Cardiac muscle cell (in vitro differentiated cells and primary cell): ENCODE measurements around the gene N4BP2L2. TPM values are rescaled to one million over a fixed set of nuclear protein-coding genes. Genes with fewer than 3 reads are reported as not detected.

ENCODE experiments used
- DNase-seq, 2 donors: peaks; one replicate each; pipeline versions ENCODE4 v3.0.0 to v3.0.0-alpha.2; 2010 to 2017; ENCODE audit warnings: low read depth in 1 of 2, low spot score in 1 of 2
- H3K27ac ChIP-seq: fragments of 200-600 bp; sonication (generic); 2 replicates; pipeline ENCODE4 v1.5.1; 2016
- H3K27me3 ChIP-seq: fragments of 200-600 bp; sonication (generic); 2 replicates; pipeline ENCODE4 v1.6.0; 2016; ENCODE audit warnings: control low read depth
- H3K36me3 ChIP-seq: fragments of 200-600 bp; sonication (generic); 2 replicates; pipeline ENCODE4 v1.5.1; 2016; ENCODE audit warnings: control low read depth
- H3K4me1 ChIP-seq: fragments of 200-600 bp; sonication (generic); 2 replicates; pipeline ENCODE4 v1.8.1; 2017; ENCODE audit warnings: low read depth, mild to moderate bottlenecking, mixed run types
- H3K4me3 ChIP-seq: fragments of 200-600 bp; sonication (generic); 2 replicates; pipeline ENCODE4 v1.5.1; 2016; ENCODE audit warnings: mild to moderate bottlenecking
- H3K9me3 ChIP-seq: fragments of 200-600 bp; sonication (generic); 2 replicates; pipeline ENCODE4 v1.5.1; 2017; ENCODE audit warnings: low read depth, mild to moderate bottlenecking, control low read depth
- polyA plus RNA-seq: library from polyadenylated mRNA; unstranded; fragments of >200 nt; fragmentation: Nextera tagmentation; extraction: Ambion mirVana; gene quantifications from 2 replicates; pipeline ENCODE4 v1.2.1, GENCODE V29; 2016
- total RNA-seq: library from RNA; depleted of rRNA; stranded (reverse); fragments of >200 nt; gene quantifications from 2 replicates; pipeline ENCODE4 v1.2.3, GENCODE V29; 2016
- TF ChIP-seq, protein P1 (sequence below): IDR thresholded peaks from 2 replicates; pipeline ENCODE4 v1.5.1; 2012; ENCODE audit warnings: low read depth, mild to moderate bottlenecking, low read length

Gene N4BP2L2
- total and polyA plus RNA-seq, 2 experiments from 2014 or later: 96.8 to 137 TPM

DNA sequence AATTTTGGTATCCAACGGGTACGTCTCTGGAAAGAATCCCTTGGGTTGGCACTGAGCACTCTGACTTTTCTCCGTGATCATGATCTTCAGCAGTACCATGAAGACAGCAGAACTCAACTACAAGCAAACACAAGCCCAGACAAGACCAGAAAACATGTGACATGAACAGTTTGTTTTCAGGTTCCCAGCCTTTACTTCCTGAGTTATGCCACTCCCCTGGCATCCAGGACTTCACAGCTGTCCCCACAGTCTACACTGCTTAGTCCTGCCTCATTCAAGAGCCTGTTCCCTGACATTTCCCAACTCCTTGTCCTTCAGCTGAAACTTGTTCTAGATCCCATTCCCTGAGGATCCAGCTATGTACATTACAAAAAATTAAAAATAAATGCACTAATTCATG lies 105.7 kb downstream of the N4BP2L2 start:
- H3K9me3 ChIP-seq: no peaks in the 10 kb centered on the region
- peaks cover 15% of the 10 kb centered on the region for H3K36me3 ChIP-seq
- no peak for DNase-seq
- H3K27ac ChIP-seq: no peak overlapping the region
- no peak overlapping the region for H3K4me3 ChIP-seq
- no peaks in the 10 kb centered on the region for H3K27me3 ChIP-seq
- TF ChIP-seq, protein P1, sequence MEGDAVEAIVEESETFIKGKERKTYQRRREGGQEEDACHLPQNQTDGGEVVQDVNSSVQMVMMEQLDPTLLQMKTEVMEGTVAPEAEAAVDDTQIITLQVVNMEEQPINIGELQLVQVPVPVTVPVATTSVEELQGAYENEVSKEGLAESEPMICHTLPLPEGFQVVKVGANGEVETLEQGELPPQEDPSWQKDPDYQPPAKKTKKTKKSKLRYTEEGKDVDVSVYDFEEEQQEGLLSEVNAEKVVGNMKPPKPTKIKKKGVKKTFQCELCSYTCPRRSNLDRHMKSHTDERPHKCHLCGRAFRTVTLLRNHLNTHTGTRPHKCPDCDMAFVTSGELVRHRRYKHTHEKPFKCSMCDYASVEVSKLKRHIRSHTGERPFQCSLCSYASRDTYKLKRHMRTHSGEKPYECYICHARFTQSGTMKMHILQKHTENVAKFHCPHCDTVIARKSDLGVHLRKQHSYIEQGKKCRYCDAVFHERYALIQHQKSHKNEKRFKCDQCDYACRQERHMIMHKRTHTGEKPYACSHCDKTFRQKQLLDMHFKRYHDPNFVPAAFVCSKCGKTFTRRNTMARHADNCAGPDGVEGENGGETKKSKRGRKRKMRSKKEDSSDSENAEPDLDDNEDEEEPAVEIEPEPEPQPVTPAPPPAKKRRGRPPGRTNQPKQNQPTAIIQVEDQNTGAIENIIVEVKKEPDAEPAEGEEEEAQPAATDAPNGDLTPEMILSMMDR: no peak
- H3K4me1 ChIP-seq: peaks cover 4% of the 10 kb centered on the region

DNA sequence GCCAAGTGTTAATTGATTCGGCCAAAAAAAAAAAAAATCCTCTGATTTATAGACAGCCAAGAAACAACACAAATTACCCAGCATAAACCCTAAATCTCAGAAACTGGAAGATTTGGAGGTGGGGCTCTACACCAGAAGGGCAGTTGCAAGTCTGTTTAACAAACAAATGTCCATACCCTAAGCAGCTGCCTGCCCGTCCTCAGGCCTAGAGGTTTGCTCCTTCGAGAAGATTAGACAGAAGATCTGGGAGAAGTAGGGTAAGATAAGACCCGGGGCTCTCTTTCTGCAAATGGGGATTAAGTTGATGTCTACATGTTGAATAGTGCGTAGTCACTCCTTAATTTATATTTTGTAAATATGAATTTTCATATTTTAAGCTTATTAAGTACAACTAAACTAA lies 107.2 kb downstream of the N4BP2L2 start:
- no peak for DNase-seq
- H3K9me3 ChIP-seq: no peaks in the 10 kb centered on the region
- H3K27me3 ChIP-seq: peaks cover 8% of the 10 kb centered on the region
- H3K27ac ChIP-seq: no peak overlapping the region
- peaks cover 13% of the 10 kb centered on the region for H3K36me3 ChIP-seq
- TF ChIP-seq, protein P1: no peak
- H3K4me1 ChIP-seq: peaks cover 4% of the 10 kb centered on the region
- no peak overlapping the region for H3K4me3 ChIP-seq

DNA sequence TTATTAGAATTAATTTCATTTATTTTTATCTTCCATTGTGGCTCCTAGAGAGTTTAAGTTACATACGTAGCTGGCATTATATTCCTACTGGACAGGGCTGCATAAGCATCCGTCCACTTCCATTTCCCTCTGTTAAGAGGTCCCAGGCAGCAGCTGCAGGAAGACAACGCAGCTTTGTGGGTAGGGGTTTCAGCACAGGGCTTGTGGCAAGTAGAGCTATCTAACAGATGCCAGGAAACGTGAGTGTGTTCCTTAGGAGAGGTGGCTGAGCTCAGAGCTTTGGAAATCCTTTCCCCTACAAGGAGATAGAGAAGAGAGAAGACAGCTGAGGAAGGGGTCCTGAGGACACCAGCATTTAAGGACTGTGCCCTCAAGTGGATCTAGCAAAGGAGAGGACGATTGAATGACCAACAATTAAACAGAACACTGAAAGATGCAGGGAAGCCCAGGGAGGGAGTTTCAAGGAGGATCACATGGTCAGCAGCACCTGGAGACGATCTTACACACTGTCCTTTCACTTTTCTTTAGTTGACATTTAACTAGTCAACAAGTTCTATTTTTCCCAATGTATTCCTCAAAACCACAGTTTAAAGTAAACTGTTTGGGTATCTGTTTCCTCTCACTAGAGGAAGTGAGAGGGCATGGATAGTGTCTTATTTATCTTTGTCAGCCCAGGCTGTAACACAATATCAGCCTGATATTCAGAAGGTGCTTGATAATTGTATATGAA lies 108.4 kb downstream of the N4BP2L2 start:
- H3K36me3 ChIP-seq: peaks cover 5% of the 10 kb centered on the region
- peaks cover 4% of the 10 kb centered on the region for H3K4me1 ChIP-seq
- peaks cover 8% of the 10 kb centered on the region for H3K27me3 ChIP-seq
- H3K4me3 ChIP-seq: no peak overlapping the region
- H3K27ac ChIP-seq: no peak overlapping the region
- H3K9me3 ChIP-seq: no peaks in the 10 kb centered on the region
- TF ChIP-seq, protein P1: no peak
- DNase-seq: no peak

DNA sequence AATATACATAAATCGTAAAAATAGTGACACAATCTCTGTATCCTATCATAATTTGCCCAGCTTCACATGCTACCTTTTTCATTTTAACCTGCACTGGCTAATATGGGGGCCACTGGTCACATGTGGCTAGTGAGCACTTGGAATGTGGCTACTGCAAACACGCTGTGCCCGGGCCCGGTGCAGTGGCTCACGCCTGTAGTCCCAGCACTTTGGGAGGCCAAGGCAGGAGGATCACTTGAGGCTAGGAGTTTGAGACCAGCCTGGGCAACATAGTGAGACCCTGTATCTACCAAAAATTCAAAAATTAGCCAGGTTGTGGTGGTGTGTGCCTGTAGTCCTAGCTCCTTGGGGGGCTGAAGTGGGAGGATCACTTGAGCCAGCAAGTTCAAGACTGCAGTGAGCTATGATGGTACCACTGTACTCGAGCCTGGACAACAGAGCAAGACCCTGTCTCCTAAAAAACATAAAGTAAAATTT lies 109.1 kb downstream of the N4BP2L2 start:
- Histone ChIP-seq H3K9me3 (no peaks in the 10 kb centered on the region), H3K27me3 (peaks cover 8% of the 10 kb centered on the region), H3K36me3 (peaks cover 5% of the 10 kb centered on the region), H3K4me3 (no peak overlapping the region), H3K4me1 (peaks cover 4% of the 10 kb centered on the region), H3K27ac (no peak overlapping the region)
- TF ChIP-seq, protein P1: no peak
- DNase-seq: no peak

DNA sequence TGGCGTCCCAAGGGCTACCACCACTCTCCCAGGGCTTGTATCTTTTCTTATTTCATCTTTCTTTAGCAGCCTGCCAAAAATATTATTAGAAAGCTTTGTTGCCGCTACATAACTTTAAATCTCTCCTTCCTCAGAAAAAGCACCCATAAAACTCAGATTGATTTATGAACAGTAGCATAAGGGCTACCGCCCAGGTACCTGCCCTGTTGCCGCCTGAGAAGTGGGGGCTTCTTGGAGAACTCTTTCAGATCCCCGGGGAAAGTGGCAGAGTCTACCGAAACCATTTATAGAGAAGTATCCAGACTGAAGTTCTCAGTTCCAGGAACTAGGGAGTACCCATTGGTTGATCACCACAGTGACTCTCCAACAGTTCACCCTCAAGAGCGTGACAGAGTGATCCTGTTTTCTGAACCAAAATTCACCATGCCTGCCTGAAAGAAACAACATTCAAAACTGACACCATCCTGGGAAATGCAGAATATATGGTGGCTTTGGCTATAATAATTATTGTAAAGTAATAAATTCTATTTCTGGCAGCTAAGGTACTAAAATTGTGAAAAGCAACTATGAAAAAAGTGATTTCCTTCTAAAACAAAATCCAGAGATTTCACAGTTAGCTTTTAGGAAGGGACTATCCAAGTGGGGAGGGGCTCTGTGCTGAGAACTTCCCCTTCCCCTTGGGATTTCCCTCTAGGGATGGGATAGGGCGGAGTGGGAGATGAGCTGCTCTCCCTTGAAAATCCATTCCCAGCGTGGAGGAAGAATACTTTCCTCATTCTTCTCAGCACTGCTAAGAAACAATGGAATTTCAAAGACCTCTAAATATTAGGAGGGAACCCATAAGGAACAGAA lies 109.8 kb downstream of the N4BP2L2 start:
- Histone ChIP-seq H3K9me3 (no peaks in the 10 kb centered on the region), H3K27ac (no peak overlapping the region), H3K36me3 (peaks cover 5% of the 10 kb centered on the region), H3K4me1 (peaks cover 4% of the 10 kb centered on the region), H3K4me3 (peak overlapping the region; percentile 78), H3K27me3 (peaks cover 8% of the 10 kb centered on the region)
- TF ChIP-seq, protein P1: no peak
- no peak for DNase-seq
